ENCODE data around the gene EOLA1.
"Not testable (repeated sequence)": the region's sequence is repeated elsewhere in the genome, so short reads cannot be mapped to it uniquely, and the experiment has no call there.

Gene EOLA1

GRCh38 chrX:149513825-149514428 lies 26.9 kb upstream of the EOLA1 start:
- no peak for DNase-seq (ENCODE audit: low read depth)

- no peak for DNase-seq (ENCODE audit: low read depth)
Measured at GRCh38 chrX:149515954-149516602, 24.7 kb upstream of the EOLA1 start.

- no peak for DNase-seq (ENCODE audit: low read depth)
Measured at GRCh38 chrX:149516604-149517003, 24.2 kb upstream of the EOLA1 start.

GRCh38 chrX:149517308-149517707 lies 23.5 kb upstream of the EOLA1 start:
- no peak for DNase-seq (ENCODE audit: low read depth)

- no peak for DNase-seq (ENCODE audit: low read depth)
Measured at GRCh38 chrX:149518236-149518635, 22.6 kb upstream of the EOLA1 start.

GRCh38 chrX:149520636-149521277 lies 20.1 kb upstream of the EOLA1 start:
- not testable (repeated sequence) for DNase-seq (ENCODE audit: low read depth)

- no peak for DNase-seq (ENCODE audit: low read depth)
Measured at GRCh38 chrX:149521438-149521837, 19.4 kb upstream of the EOLA1 start.

- no peak for DNase-seq (ENCODE audit: low read depth)
Measured at GRCh38 chrX:149522916-149523315, 17.9 kb upstream of the EOLA1 start.

GRCh38 chrX:149525389-149525788 lies 15.4 kb upstream of the EOLA1 start:
- DNase-seq (ENCODE audit: low read depth): not testable (repeated sequence)

GRCh38 chrX:149525903-149526302 lies 14.9 kb upstream of the EOLA1 start:
- DNase-seq (ENCODE audit: low read depth): not testable (repeated sequence)

- not testable (repeated sequence) for DNase-seq (ENCODE audit: low read depth)
Measured at GRCh38 chrX:149526318-149527033, 14.3 kb upstream of the EOLA1 start.

- no peak for DNase-seq (ENCODE audit: low read depth)
Measured at GRCh38 chrX:149527705-149528104, 13.1 kb upstream of the EOLA1 start.

GRCh38 chrX:149528381-149528780 lies 12.4 kb upstream of the EOLA1 start:
- DNase-seq (ENCODE audit: low read depth): no peak

GRCh38 chrX:149531599-149531998 lies 9.2 kb upstream of the EOLA1 start:
- no peak for DNase-seq (ENCODE audit: low read depth)

GRCh38 chrX:149532868-149533267 lies 7.9 kb upstream of the EOLA1 start:
- not testable (repeated sequence) for DNase-seq (ENCODE audit: low read depth)

GRCh38 chrX:149533999-149534398 lies 6.8 kb upstream of the EOLA1 start:
- not testable (repeated sequence) for DNase-seq (ENCODE audit: low read depth)

- not testable (repeated sequence) for DNase-seq (ENCODE audit: low read depth)
Measured at GRCh38 chrX:149534926-149535602, 5.7 kb upstream of the EOLA1 start.

- DNase-seq (ENCODE audit: low read depth): not testable (repeated sequence)
Measured at GRCh38 chrX:149537474-149537873, 3.3 kb upstream of the EOLA1 start.

GRCh38 chrX:149539283-149540130 lies 1.3 kb upstream of the EOLA1 start:
- peak; percentile 85 for DNase-seq (ENCODE audit: low read depth)

GRCh38 chrX:149540131-149540620 lies 636 bp upstream of the EOLA1 start:
- peak; percentile 73 for DNase-seq (ENCODE audit: low read depth)

- no peak for DNase-seq (ENCODE audit: low read depth)
Measured at GRCh38 chrX:149541521-149542047, 772 bp downstream of the EOLA1 start.
